GM23338 (cell line): ENCODE measurements around the gene KCNH6.

Source experiments
- EZH2 ChIP-seq: fragments of 200-600 bp; sonication (generic); IDR thresholded peaks from one replicate; pipeline ENCODE4 v1.8.0; 2017; ENCODE audit warnings: antibody characterized with exemption, mild to moderate bottlenecking, low read depth; ENCODE audit not compliant: unreplicated experiment
- EZH2phosphoT487 ChIP-seq: fragments of 200-600 bp; sonication (generic); IDR thresholded peaks from one replicate; pipeline ENCODE4 v1.8.1; 2018; ENCODE audit warnings: antibody characterized with exemption; ENCODE audit not compliant: unreplicated experiment
- POLR2AphosphoS5 ChIP-seq: IDR thresholded peaks from 2 replicates; pipeline ENCODE4 v1.6.1; 2016; ENCODE audit warnings: antibody characterized with exemption, low read depth
- ZNF331 ChIP-seq: fragments of 250-450 bp; sonication (Bioruptor Pico); IDR thresholded peaks from 2 replicates; pipeline ENCODE4 v1.5.0; 2020; ENCODE audit warnings: low read depth, mild to moderate bottlenecking, moderate library complexity
- TF ChIP-seq, protein P1 (sequence below), 2 experiments: fragments of 200-600 bp in 1 of 2; sonication (generic) in 1 of 2; conservative IDR thresholded peaks; 2 replicates each; pipeline versions ENCODE4 v1.5.1 to v1.6.1; 2016 to 2017; ENCODE audit warnings: antibody characterized with exemption in 2 of 2, low read depth in 2 of 2, mild to moderate bottlenecking in 2 of 2, moderate library complexity in 1 of 2

DNA sequence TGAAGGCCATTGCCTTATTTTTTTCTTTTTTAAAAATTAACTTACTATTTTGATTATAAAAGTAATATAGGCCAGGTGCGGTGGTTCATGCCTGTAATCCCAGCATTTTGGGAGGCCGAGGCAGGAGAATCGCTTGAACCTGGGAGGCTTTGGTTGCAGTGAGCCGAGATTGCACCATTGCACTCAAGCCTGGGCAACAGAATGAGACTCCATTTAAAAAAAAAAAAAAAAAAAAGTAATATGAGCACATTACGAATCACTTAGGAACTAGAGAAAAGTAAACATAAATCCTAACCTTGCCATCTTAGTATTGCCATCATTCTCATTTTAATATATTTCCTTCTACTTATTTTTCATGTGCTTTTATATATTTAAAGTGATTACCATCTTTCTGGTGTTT, 64.6 kb downstream of the KCNH6 start:
- TF ChIP-seq, protein P1, sequence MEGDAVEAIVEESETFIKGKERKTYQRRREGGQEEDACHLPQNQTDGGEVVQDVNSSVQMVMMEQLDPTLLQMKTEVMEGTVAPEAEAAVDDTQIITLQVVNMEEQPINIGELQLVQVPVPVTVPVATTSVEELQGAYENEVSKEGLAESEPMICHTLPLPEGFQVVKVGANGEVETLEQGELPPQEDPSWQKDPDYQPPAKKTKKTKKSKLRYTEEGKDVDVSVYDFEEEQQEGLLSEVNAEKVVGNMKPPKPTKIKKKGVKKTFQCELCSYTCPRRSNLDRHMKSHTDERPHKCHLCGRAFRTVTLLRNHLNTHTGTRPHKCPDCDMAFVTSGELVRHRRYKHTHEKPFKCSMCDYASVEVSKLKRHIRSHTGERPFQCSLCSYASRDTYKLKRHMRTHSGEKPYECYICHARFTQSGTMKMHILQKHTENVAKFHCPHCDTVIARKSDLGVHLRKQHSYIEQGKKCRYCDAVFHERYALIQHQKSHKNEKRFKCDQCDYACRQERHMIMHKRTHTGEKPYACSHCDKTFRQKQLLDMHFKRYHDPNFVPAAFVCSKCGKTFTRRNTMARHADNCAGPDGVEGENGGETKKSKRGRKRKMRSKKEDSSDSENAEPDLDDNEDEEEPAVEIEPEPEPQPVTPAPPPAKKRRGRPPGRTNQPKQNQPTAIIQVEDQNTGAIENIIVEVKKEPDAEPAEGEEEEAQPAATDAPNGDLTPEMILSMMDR (conservative IDR thresholded peaks at IDR 0.05; ENCODE audit: low read depth in 2 of 2), result no peak
- no peak for TF ChIP-seq POLR2AphosphoS5
- no peak for TF ChIP-seq EZH2phosphoT487
- no peak for TF ChIP-seq ZNF331
- no peak for TF ChIP-seq EZH2
